Astrocyte (in vitro differentiated cells and primary cell): ENCODE data around the gene TLL2. TPM values are rescaled to one million over a fixed set of nuclear protein-coding genes. Genes with fewer than 3 reads are reported as not detected.

Experiments
- DNase-seq: peaks from one replicate; pipeline ENCODE4 v3.0.0-alpha.2; 2010; ENCODE audit warnings: low read depth
- FAIRE-seq: peaks from 2 replicates; lab custom pipeline; 2011; peaks lifted over from hg19 to GRCh38; lab: Jason Lieb, UNC
- H2AFZ ChIP-seq: 2 replicates; pipeline ENCODE4 v1.6.0; 2012; ENCODE audit warnings: low read depth, low read length, inconsistent platforms
- H3K27ac ChIP-seq: 2 replicates; pipeline ENCODE4 v1.5.1; 2011; ENCODE audit warnings: low read depth, low read length, inconsistent platforms
- H3K27me3 ChIP-seq: 2 replicates; pipeline ENCODE4 v1.6.0; 2011; ENCODE audit warnings: low read length, inconsistent platforms; ENCODE audit not compliant: insufficient read depth
- H3K36me3 ChIP-seq: 2 replicates; pipeline ENCODE4 v1.5.1; 2011; ENCODE audit warnings: low read length, inconsistent platforms; ENCODE audit not compliant: insufficient read depth
- H3K4me1 ChIP-seq: 2 replicates; pipeline ENCODE4 v1.5.1; 2011; ENCODE audit warnings: low read length, inconsistent platforms; ENCODE audit not compliant: insufficient read depth
- H3K4me2 ChIP-seq: 2 replicates; pipeline ENCODE4 v1.6.0; 2012; ENCODE audit warnings: low read length, inconsistent platforms
- H3K4me3 ChIP-seq: 2 replicates; pipeline ENCODE4 v1.5.1; 2011; ENCODE audit warnings: low read depth, mild to moderate bottlenecking, low read length, inconsistent platforms; ENCODE audit not compliant: insufficient read depth
- H3K79me2 ChIP-seq: 2 replicates; pipeline ENCODE4 v1.6.0; 2012; ENCODE audit warnings: mild to moderate bottlenecking, low read length, inconsistent platforms; ENCODE audit not compliant: insufficient read depth
- H3K9ac ChIP-seq: 2 replicates; pipeline ENCODE4 v1.6.0; 2012; ENCODE audit warnings: mild to moderate bottlenecking, low read length, inconsistent platforms
- H3K9me3 ChIP-seq: 2 replicates; pipeline ENCODE4 v1.5.1; 2012; ENCODE audit warnings: low read depth, mild to moderate bottlenecking, low read length, inconsistent platforms; ENCODE audit not compliant: insufficient read depth
- H4K20me1 ChIP-seq: 2 replicates; pipeline ENCODE4 v1.6.0; 2012; ENCODE audit warnings: low read length, inconsistent platforms; ENCODE audit not compliant: insufficient read depth
- H3K27ac Mint-ChIP-seq: one replicate; pipeline ENCODE4 v1.8.0; 2021; ENCODE audit warnings: mild to moderate bottlenecking, mixed read lengths; ENCODE audit not compliant: unreplicated experiment
- H3K27me3 Mint-ChIP-seq: one replicate; pipeline ENCODE4 v1.8.0; 2021; ENCODE audit warnings: low read depth, mixed read lengths; ENCODE audit not compliant: unreplicated experiment
- H3K36me3 Mint-ChIP-seq: one replicate; pipeline ENCODE4 v1.8.0; 2021; ENCODE audit warnings: low read depth, mixed read lengths; ENCODE audit not compliant: unreplicated experiment
- H3K4me1 Mint-ChIP-seq: one replicate; pipeline ENCODE4 v1.8.0; 2021; ENCODE audit warnings: low read depth, mixed read lengths; ENCODE audit not compliant: unreplicated experiment
- H3K4me3 Mint-ChIP-seq: one replicate; pipeline ENCODE4 v1.8.0; 2021; ENCODE audit warnings: mild to moderate bottlenecking, moderate library complexity, mixed read lengths; ENCODE audit not compliant: unreplicated experiment
- H3K9me3 Mint-ChIP-seq: one replicate; pipeline ENCODE4 v1.8.0; 2021; ENCODE audit warnings: mild to moderate bottlenecking, mixed read lengths; ENCODE audit not compliant: unreplicated experiment
- EZH2 ChIP-seq: IDR thresholded peaks from 2 replicates; pipeline ENCODE4 v1.6.1; 2012; ENCODE audit warnings: mild to moderate bottlenecking, low read length, inconsistent platforms; ENCODE audit not compliant: insufficient read depth
- total RNA-seq: library from RNA; stranded (reverse); gene quantifications from 2 replicates; pipeline ENCODE4 v1.2.1, GENCODE V29; 2021
- TF ChIP-seq, protein P1 (sequence below): IDR thresholded peaks from 2 replicates; pipeline ENCODE4 v1.5.1; 2011; ENCODE audit warnings: low read depth, mild to moderate bottlenecking, inconsistent platforms, low read length, moderate library complexity; ENCODE audit not compliant: insufficient read depth

Gene TLL2
- total RNA-seq, 1 donor from 2014 or later: 7.6 TPM

DNA sequence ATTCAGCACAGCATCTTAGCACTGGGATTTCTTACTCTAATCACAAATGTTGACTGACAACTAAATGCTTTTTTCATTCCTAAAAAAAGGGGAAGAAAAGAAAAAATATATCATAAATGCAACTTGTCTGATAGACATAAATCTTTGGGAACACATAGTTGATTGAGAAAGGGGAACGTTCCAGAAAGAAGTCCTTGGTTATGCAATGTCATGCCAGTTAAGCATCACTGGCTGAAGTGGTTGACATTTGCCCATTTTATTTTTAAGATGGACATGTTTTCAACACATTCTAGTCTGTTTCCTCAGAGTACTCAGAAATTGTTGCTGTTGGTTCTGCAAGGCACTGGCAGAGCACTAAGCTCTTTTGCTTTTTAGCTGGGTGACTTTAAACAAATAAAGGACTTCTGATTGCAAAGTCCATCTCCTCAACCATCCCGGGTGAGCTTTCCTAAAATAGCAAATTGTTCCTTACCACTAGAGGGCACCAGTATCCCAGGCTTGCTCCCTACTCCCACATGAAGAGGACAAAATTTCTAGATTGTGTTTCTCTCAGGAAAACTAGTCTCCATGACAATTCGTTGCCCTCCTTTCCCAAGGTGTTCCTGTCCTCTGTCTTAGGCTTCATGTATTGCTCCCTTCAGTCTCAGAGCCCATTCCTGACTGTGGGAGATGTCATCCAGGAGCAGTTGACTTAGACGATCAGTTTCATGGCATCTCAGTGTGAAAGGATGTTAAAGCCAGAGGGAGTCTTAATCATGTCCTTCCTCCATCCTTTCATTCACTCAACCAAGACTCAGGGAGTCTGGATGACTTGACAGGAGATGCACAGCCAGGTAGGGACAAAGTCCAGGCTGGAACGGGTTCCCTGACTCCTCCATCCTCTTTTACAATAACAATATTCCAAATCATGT is 178.9 kb downstream of the TLL2 start:
- Histone ChIP-seq H3K79me2 (no peaks in the 10 kb centered on the region), H3K9me3 (no peaks in the 10 kb centered on the region), H3K36me3 (no peaks in the 10 kb centered on the region), H3K4me3 (no peak overlapping the region), H2AFZ (no peak overlapping the region), H3K27me3 (peaks cover 7% of the 10 kb centered on the region), H3K27ac (no peak overlapping the region), H3K9ac (no peak overlapping the region), H3K4me1 (no peaks in the 10 kb centered on the region), H3K4me2 (no peak overlapping the region), H4K20me1 (no peaks in the 10 kb centered on the region)
- FAIRE-seq: peak; percentile 17
- peak; percentile 13 for DNase-seq
- Mint-ChIP-seq H3K4me1 (no peaks in the 10 kb centered on the region), H3K27ac (peak overlapping the region; percentile 42), H3K4me3 (no peak overlapping the region), H3K27me3 (peaks cover 8% of the 10 kb centered on the region), H3K9me3 (no peaks in the 10 kb centered on the region), H3K36me3 (no peaks in the 10 kb centered on the region)
- TF ChIP-seq, protein P1, sequence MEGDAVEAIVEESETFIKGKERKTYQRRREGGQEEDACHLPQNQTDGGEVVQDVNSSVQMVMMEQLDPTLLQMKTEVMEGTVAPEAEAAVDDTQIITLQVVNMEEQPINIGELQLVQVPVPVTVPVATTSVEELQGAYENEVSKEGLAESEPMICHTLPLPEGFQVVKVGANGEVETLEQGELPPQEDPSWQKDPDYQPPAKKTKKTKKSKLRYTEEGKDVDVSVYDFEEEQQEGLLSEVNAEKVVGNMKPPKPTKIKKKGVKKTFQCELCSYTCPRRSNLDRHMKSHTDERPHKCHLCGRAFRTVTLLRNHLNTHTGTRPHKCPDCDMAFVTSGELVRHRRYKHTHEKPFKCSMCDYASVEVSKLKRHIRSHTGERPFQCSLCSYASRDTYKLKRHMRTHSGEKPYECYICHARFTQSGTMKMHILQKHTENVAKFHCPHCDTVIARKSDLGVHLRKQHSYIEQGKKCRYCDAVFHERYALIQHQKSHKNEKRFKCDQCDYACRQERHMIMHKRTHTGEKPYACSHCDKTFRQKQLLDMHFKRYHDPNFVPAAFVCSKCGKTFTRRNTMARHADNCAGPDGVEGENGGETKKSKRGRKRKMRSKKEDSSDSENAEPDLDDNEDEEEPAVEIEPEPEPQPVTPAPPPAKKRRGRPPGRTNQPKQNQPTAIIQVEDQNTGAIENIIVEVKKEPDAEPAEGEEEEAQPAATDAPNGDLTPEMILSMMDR: peak; percentile 78
- no peak for TF ChIP-seq EZH2

DNA sequence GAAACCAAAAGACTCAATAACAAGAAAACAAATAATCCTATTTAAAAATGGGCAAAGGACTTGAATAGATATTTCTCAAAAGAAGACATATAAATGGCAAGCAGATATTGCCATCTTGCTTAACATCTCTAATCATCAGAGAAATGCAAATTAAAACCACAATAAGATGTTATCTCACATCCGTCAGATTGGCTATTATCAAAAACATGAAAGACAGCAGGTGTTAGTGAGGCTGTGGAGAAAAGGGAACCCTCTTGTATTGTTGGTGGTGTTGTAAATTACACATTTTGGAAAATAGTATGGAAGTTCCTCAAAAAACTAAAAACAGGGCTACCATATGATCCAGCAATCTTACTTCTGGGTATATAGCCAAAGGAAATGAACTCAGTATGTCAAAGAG is 180.6 kb downstream of the TLL2 start:
- Histone ChIP-seq H3K27ac (no peak overlapping the region), H3K79me2 (no peaks in the 10 kb centered on the region), H3K4me3 (no peak overlapping the region), H3K4me2 (no peak overlapping the region), H3K36me3 (no peaks in the 10 kb centered on the region), H3K9me3 (no peaks in the 10 kb centered on the region), H2AFZ (no peak overlapping the region), H3K27me3 (peaks cover 7% of the 10 kb centered on the region), H4K20me1 (no peaks in the 10 kb centered on the region), H3K9ac (no peak overlapping the region), H3K4me1 (no peaks in the 10 kb centered on the region)
- Mint-ChIP-seq H3K4me3 (no peak overlapping the region), H3K27ac (no peak overlapping the region), H3K27me3 (peaks cover 9% of the 10 kb centered on the region), H3K4me1 (no peaks in the 10 kb centered on the region), H3K36me3 (no peaks in the 10 kb centered on the region), H3K9me3 (no peaks in the 10 kb centered on the region)
- DNase-seq (no peak), FAIRE-seq (no peak)
- TF ChIP-seq, protein P1: no peak
- no peak for TF ChIP-seq EZH2

DNA sequence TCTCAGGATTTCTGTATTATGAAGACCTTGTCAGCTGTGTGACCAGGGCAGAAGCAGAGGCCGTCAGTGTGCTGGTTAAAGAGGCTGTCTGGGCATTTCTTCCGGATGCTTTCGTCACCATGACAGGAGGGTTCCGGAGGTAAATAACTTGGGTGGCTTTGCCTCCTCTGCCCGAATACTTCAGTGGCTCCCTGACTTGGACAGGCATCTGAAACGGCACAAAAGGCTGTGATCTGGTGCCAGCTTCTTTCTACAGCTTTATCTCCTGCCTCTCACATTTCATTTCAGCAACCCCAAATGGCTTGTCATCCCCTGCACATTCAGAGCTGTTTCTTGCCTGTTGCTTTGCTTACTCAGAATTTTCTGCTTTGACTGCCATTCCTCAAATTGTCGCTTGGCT is 186.3 kb downstream of the TLL2 start:
- no peak overlapping the region for H3K27ac ChIP-seq
- H3K4me3 ChIP-seq: no peak overlapping the region
- Mint-ChIP-seq H3K4me3 (no peak overlapping the region), H3K27ac (no peak overlapping the region), H3K27me3 (peaks cover 23% of the 10 kb centered on the region), H3K36me3 (no peaks in the 10 kb centered on the region), H3K4me1 (no peaks in the 10 kb centered on the region), H3K9me3 (no peaks in the 10 kb centered on the region)
- H2AFZ ChIP-seq: no peak overlapping the region
- H3K36me3 ChIP-seq: no peaks in the 10 kb centered on the region
- FAIRE-seq (no peak), DNase-seq (no peak)
- no peaks in the 10 kb centered on the region for H3K79me2 ChIP-seq
- no peaks in the 10 kb centered on the region for H3K9me3 ChIP-seq
- peaks cover 2% of the 10 kb centered on the region for H3K27me3 ChIP-seq
- no peak overlapping the region for H3K9ac ChIP-seq
- no peak overlapping the region for H3K4me2 ChIP-seq
- TF ChIP-seq, protein P1: no peak
- TF ChIP-seq EZH2: no peak
- H3K4me1 ChIP-seq: no peaks in the 10 kb centered on the region
- H4K20me1 ChIP-seq: no peaks in the 10 kb centered on the region
